Right lobe of liver (tissue), 4 donors: ENCODE data around the gene CCDC178.

ENCODE experiments used
- POLR2A ChIP-seq: fragments of 450-650 bp; IDR thresholded peaks from one replicate; pipeline ENCODE4 v1.6.1; 2017; ENCODE audit warnings: antibody characterized with exemption, mild to moderate bottlenecking
- TF ChIP-seq, protein P1 (sequence below), 4 donors: fragments of 200-600 bp in 3 of 4; fragments of 450-650 bp in 1 of 4; IDR thresholded peaks; one replicate each; pipeline versions ENCODE4 v1.5.1 to v1.8.0; 2016 to 2022; ENCODE audit warnings: antibody characterized with exemption in 4 of 4, mild to moderate bottlenecking in 2 of 4
- donor health status: DM: no; HTN: no; CAD: no.
- donor health status: DM: no; HTN: no; CAD: no.
- donor health status: DM: no; HTN: yes; CAD: no.

- TF ChIP-seq, protein P1, sequence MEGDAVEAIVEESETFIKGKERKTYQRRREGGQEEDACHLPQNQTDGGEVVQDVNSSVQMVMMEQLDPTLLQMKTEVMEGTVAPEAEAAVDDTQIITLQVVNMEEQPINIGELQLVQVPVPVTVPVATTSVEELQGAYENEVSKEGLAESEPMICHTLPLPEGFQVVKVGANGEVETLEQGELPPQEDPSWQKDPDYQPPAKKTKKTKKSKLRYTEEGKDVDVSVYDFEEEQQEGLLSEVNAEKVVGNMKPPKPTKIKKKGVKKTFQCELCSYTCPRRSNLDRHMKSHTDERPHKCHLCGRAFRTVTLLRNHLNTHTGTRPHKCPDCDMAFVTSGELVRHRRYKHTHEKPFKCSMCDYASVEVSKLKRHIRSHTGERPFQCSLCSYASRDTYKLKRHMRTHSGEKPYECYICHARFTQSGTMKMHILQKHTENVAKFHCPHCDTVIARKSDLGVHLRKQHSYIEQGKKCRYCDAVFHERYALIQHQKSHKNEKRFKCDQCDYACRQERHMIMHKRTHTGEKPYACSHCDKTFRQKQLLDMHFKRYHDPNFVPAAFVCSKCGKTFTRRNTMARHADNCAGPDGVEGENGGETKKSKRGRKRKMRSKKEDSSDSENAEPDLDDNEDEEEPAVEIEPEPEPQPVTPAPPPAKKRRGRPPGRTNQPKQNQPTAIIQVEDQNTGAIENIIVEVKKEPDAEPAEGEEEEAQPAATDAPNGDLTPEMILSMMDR (IDR thresholded peaks at IDR 0.05) = no peak
- no peak for TF ChIP-seq POLR2A
Observed at GRCh38 chr18:33427549-33427948, 13.0 kb downstream of the CCDC178 start.
